HUES64 (cell line): ENCODE data around the gene APBA2.

Source experiments
- H3K27ac ChIP-seq: 2 replicates; pipeline ENCODE4 v1.7.0; 2013; ENCODE audit warnings: low read depth, low read length, inconsistent platforms
- H3K27me3 ChIP-seq: 2 replicates; pipeline ENCODE4 v1.6.1; 2013; ENCODE audit warnings: mild to moderate bottlenecking, low read length; ENCODE audit not compliant: insufficient read depth
- H3K36me3 ChIP-seq: 2 replicates; pipeline ENCODE4 v1.6.1; 2013; ENCODE audit warnings: mild to moderate bottlenecking, low read length; ENCODE audit not compliant: insufficient read depth
- H3K4me1 ChIP-seq: 2 replicates; pipeline ENCODE4 v1.6.1; 2013; ENCODE audit warnings: mild to moderate bottlenecking, low read length, moderate library complexity; ENCODE audit not compliant: insufficient read depth
- H3K4me3 ChIP-seq: 2 replicates; pipeline ENCODE4 v1.5.1; 2013; ENCODE audit warnings: mild to moderate bottlenecking, low read length, moderate library complexity
- H3K9ac ChIP-seq: 2 replicates; pipeline ENCODE4 v1.6.1; 2013; ENCODE audit warnings: mild to moderate bottlenecking, low read depth, low read length
- H3K9me3 ChIP-seq: 2 replicates; pipeline ENCODE4 v1.6.1; 2013; ENCODE audit warnings: low read depth, low read length; ENCODE audit not compliant: insufficient read depth
- WGBS: fragments of 150-250, 120-280 bp; methylation state at CpG from one replicate; pipeline ENCODE4 v1.1.7; 2013; ENCODE audit warnings: missing lambda C conversion rate; 5-methylcytosine and 5-hydroxymethylcytosine counted together

APBA2 gene

GRCh38 chr15:28994831-28995596 is 109.2 kb downstream of the APBA2 start:
- no peaks in the 10 kb centered on the region for H3K27me3 ChIP-seq
- no peak overlapping the region for H3K4me3 ChIP-seq
- H3K27ac ChIP-seq: no peak overlapping the region
- 82% methylated on average over 8 of the region's 13 CpGs for WGBS
- peaks cover 9% of the 10 kb centered on the region for H3K4me1 ChIP-seq
- no peaks in the 10 kb centered on the region for H3K36me3 ChIP-seq
- H3K9me3 ChIP-seq: no peaks in the 10 kb centered on the region
- H3K9ac ChIP-seq: no peak overlapping the region

GRCh38 chr15:28995705-28996104 is 109.9 kb downstream of the APBA2 start:
- Histone ChIP-seq H3K4me1 (peaks cover 9% of the 10 kb centered on the region), H3K27ac (no peak overlapping the region), H3K9ac (no peak overlapping the region), H3K4me3 (no peak overlapping the region), H3K36me3 (no peaks in the 10 kb centered on the region), H3K9me3 (no peaks in the 10 kb centered on the region), H3K27me3 (no peaks in the 10 kb centered on the region)
- WGBS: 93% methylated on average over 9 of the region's 9 CpGs

- no peaks in the 10 kb centered on the region for H3K27me3 ChIP-seq
- WGBS: 95% methylated on average over 5 of the region's 5 CpGs
- no peak overlapping the region for H3K9ac ChIP-seq
- H3K4me3 ChIP-seq: no peak overlapping the region
- H3K36me3 ChIP-seq: no peaks in the 10 kb centered on the region
- H3K27ac ChIP-seq: no peak overlapping the region
- H3K9me3 ChIP-seq: no peaks in the 10 kb centered on the region
- H3K4me1 ChIP-seq: peaks cover 9% of the 10 kb centered on the region
Measured at GRCh38 chr15:28996289-28996688, 110.5 kb downstream of the APBA2 start.

- H3K4me1 ChIP-seq: peaks cover 9% of the 10 kb centered on the region
- H3K27me3 ChIP-seq: no peaks in the 10 kb centered on the region
- H3K9ac ChIP-seq: no peak overlapping the region
- H3K36me3 ChIP-seq: no peaks in the 10 kb centered on the region
- WGBS: 92% methylated on average over 5 of the region's 5 CpGs
- no peak overlapping the region for H3K4me3 ChIP-seq
- H3K27ac ChIP-seq: no peak overlapping the region
- no peaks in the 10 kb centered on the region for H3K9me3 ChIP-seq
Measured at GRCh38 chr15:28996953-28997352, 111.2 kb downstream of the APBA2 start.

DNA sequence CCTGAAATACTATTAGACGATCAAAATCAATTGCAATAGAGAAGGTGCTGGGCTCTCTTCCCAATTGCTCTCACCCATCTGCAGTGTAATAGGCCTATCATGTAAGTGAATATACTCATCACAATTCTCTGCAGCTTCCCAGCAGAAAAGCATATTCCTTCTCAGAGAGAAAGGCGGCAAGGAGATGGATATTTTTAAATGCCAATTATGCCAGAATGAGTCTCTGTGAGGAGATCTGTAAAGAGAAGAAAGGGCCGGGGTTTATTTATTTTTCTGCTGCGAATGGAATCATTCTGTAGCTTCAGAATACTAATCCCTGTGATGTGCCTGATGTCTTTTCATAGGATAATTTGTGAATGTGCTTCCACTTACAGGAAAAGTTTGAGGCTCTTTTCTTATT is 112.0 kb downstream of the APBA2 start:
- no peak overlapping the region for H3K27ac ChIP-seq
- H3K36me3 ChIP-seq: no peaks in the 10 kb centered on the region
- no peak overlapping the region for H3K4me3 ChIP-seq
- H3K9me3 ChIP-seq: no peaks in the 10 kb centered on the region
- no peaks in the 10 kb centered on the region for H3K27me3 ChIP-seq
- H3K9ac ChIP-seq: no peak overlapping the region
- 89% methylated on average over 4 of the region's 4 CpGs for whole genome bisulfite sequencing
- H3K4me1 ChIP-seq: peaks cover 9% of the 10 kb centered on the region

DNA sequence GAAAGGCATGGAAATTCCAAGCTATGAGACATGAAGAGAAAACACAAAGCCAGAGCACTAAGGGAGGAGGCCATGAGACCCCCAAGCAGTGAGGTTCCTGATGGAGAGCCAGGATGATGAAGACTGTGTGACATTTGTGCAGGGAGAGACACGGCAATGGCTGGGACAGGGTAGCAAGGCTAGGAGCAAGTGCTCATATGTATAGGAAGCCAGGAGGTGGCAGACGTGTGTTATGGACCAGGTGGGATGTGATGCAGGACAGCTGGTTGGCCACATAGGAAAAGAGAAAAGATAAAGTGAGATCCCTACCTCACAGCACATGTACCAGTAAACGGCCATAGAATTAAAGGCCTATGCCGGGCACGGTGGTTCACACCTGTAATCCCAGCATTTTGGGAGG is 112.7 kb downstream of the APBA2 start:
- H3K4me3 ChIP-seq: no peak overlapping the region
- no peaks in the 10 kb centered on the region for H3K9me3 ChIP-seq
- no peaks in the 10 kb centered on the region for H3K36me3 ChIP-seq
- no peaks in the 10 kb centered on the region for H3K27me3 ChIP-seq
- H3K27ac ChIP-seq: no peak overlapping the region
- no peak overlapping the region for H3K9ac ChIP-seq
- H3K4me1 ChIP-seq: peaks cover 9% of the 10 kb centered on the region
- 98% methylated on average over 5 of the region's 5 CpGs for WGBS

DNA sequence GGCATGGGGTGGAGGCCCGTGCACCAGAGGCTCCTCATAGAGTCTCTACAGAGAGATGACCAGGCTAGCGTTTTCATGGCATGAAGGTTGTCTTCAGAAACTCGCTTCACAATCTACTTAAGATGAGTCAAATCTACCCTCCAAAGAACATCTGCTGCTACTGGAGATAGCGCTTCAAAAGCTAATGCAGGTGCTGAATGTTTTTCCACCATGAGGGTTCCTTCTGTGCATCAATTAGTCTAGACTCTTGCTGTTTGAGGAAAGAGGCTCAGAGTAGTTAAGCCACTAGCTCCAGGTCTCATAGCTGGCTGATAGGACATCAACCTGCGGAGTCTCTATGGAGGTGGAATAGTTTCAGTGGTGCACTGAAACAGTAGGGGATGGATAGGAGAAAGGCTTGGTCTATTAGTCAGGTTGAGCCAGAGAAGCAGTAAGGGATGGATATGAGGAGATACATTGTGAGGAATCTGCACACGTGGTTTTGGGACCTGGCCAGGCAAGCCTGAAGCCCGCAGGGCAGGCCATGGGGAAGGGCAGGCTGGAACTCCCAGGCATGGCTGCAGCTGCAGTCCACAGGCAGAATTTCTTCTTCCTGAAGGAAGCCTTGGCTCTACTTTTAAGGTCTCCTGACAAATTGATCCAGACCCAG is 117.5 kb downstream of the APBA2 start:
- Histone ChIP-seq H3K4me1 (no peaks in the 10 kb centered on the region), H3K9ac (no peak overlapping the region), H3K27me3 (no peaks in the 10 kb centered on the region), H3K27ac (no peak overlapping the region), H3K36me3 (no peaks in the 10 kb centered on the region), H3K4me3 (no peak overlapping the region), H3K9me3 (no peaks in the 10 kb centered on the region)
- 97% methylated on average over 7 of the region's 7 CpGs for WGBS

GRCh38 chr15:29003840-29004233 is 118.1 kb downstream of the APBA2 start:
- no peaks in the 10 kb centered on the region for H3K4me1 ChIP-seq
- no peak overlapping the region for H3K9ac ChIP-seq
- H3K4me3 ChIP-seq: no peak overlapping the region
- H3K27me3 ChIP-seq: no peaks in the 10 kb centered on the region
- H3K9me3 ChIP-seq: no peaks in the 10 kb centered on the region
- no peaks in the 10 kb centered on the region for H3K36me3 ChIP-seq
- no peak overlapping the region for H3K27ac ChIP-seq
- 83% methylated on average over 2 of the region's 2 CpGs for WGBS

DNA sequence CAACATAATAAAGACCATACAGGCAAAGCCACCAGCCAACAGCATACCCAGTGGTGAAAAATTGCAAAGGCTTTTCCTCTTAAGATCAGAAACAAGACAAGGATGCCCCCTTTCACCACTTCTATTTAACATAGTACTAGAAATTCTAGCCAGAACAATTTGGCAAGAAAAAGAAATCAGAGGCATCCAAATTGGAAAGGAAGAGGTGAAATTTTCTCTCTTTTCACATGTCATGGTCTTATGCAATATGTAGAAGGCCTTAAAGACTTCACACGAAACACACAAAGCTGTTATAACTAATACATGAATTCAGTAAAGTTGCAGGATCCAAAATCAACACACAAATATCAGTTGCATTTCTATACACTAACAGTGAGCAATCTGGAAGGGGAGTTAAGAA is 120.2 kb downstream of the APBA2 start:
- no peaks in the 10 kb centered on the region for H3K9me3 ChIP-seq
- no peaks in the 10 kb centered on the region for H3K36me3 ChIP-seq
- no peaks in the 10 kb centered on the region for H3K4me1 ChIP-seq
- H3K4me3 ChIP-seq: no peak overlapping the region
- no peak overlapping the region for H3K27ac ChIP-seq
- WGBS: 100% methylated on average over 1 of the region's 1 CpG
- no peaks in the 10 kb centered on the region for H3K27me3 ChIP-seq
- H3K9ac ChIP-seq: no peak overlapping the region

- WGBS: 82% methylated on average over 2 of the region's 2 CpGs
Measured at GRCh38 chr15:29008846-29009245, 123.1 kb downstream of the APBA2 start.

DNA sequence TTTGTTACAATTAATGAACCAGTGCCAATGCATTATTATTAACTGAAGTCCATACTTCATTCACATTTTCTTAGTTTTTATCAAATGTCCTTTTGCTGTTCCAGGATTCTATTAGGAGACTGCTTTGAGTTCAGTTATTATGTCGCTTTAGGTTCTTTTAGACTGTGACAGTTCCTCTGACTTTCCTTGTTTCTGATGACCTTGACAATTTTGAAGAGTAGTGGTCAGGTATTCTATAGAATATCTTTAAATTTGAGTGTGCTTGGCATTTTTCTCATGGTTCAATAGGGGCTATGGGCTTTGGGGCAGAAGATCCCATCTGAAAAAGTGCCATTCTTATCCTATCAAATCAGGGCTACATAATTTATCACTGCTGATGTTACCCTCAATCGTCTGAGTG is 126.3 kb downstream of the APBA2 start:
- H3K4me3 ChIP-seq: no peak overlapping the region
- no peaks in the 10 kb centered on the region for H3K27me3 ChIP-seq
- no peaks in the 10 kb centered on the region for H3K9me3 ChIP-seq
- H3K4me1 ChIP-seq: no peaks in the 10 kb centered on the region
- 95% methylated on average over 2 of the region's 2 CpGs for WGBS
- H3K36me3 ChIP-seq: no peaks in the 10 kb centered on the region
- no peak overlapping the region for H3K9ac ChIP-seq
- no peak overlapping the region for H3K27ac ChIP-seq

More at GRCh38 chr15:29008846-29009245, 123.1 kb downstream of the APBA2 start:
- no peaks in the 10 kb centered on the region for H3K9me3 ChIP-seq
- no peak overlapping the region for H3K9ac ChIP-seq
- no peaks in the 10 kb centered on the region for H3K36me3 ChIP-seq
- H3K4me1 ChIP-seq: no peaks in the 10 kb centered on the region
- no peak overlapping the region for H3K27ac ChIP-seq
- no peaks in the 10 kb centered on the region for H3K27me3 ChIP-seq
- no peak overlapping the region for H3K4me3 ChIP-seq
